ENCODE measurements around the gene SYPL1. TPM values are rescaled to one million over a fixed set of nuclear protein-coding genes. Genes with fewer than 3 reads are reported as not detected.

Gene SYPL1
- total and polyA plus RNA-seq, 9 of the 15 experiments (the other 6 are each of a cell fraction or from before 2014, with no cell fraction given): 23.8 to 214 (median 70.2) TPM

GRCh38 chr7:106126170-106126938, 14.2 kb upstream of the SYPL1 start (continued):
- TF ChIP-seq, protein P1, sequence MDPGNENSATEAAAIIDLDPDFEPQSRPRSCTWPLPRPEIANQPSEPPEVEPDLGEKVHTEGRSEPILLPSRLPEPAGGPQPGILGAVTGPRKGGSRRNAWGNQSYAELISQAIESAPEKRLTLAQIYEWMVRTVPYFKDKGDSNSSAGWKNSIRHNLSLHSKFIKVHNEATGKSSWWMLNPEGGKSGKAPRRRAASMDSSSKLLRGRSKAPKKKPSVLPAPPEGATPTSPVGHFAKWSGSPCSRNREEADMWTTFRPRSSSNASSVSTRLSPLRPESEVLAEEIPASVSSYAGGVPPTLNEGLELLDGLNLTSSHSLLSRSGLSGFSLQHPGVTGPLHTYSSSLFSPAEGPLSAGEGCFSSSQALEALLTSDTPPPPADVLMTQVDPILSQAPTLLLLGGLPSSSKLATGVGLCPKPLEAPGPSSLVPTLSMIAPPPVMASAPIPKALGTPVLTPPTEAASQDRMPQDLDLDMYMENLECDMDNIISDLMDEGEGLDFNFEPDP (CRISPR knock-in tag; IDR thresholded peaks at IDR 0.05): no peak
- TF ChIP-seq HNRNPK (IDR thresholded peaks at IDR 0.05; ENCODE audit: low read depth, low read length, poor library complexity, severe bottlenecking) (no peak), MEIS2 (IDR thresholded peaks at IDR 0.05; ENCODE audit: partially characterized antibody) (peak; percentile 17), SMARCA4 (IDR thresholded peaks at IDR 0.05) (0 out of 2 replicates have a peak, but pooled peaks have one; percentile 14), CBFA2T3 (IDR thresholded peaks at IDR 0.05) (peak; percentile 33; the same call in 1 of the 2 replicates), MNT (conservative IDR thresholded peaks at IDR 0.05) (no peak; a peak in 1 of 4 replicates), ZZZ3 (IDR thresholded peaks at IDR 0.05) (no peak), SPI1 (IDR thresholded peaks at IDR 0.05; ENCODE audit: borderline replicate concordance, low read depth, low read length) (peak; percentile 90), ZNF644 (tag; IDR thresholded peaks at IDR 0.05; ENCODE audit: low read depth) (no peak), NFIC (IDR thresholded peaks at IDR 0.05) (peak; percentile 95), ZBTB11 (CRISPR knock-in tag; IDR thresholded peaks at IDR 0.05) (no peak), ATF1 (CRISPR knock-in tag; IDR thresholded peaks at IDR 0.05) (no peak), ATF1 (tag; IDR thresholded peaks at IDR 0.05) (peak; percentile 49)
- TF ChIP-seq, protein P2, sequence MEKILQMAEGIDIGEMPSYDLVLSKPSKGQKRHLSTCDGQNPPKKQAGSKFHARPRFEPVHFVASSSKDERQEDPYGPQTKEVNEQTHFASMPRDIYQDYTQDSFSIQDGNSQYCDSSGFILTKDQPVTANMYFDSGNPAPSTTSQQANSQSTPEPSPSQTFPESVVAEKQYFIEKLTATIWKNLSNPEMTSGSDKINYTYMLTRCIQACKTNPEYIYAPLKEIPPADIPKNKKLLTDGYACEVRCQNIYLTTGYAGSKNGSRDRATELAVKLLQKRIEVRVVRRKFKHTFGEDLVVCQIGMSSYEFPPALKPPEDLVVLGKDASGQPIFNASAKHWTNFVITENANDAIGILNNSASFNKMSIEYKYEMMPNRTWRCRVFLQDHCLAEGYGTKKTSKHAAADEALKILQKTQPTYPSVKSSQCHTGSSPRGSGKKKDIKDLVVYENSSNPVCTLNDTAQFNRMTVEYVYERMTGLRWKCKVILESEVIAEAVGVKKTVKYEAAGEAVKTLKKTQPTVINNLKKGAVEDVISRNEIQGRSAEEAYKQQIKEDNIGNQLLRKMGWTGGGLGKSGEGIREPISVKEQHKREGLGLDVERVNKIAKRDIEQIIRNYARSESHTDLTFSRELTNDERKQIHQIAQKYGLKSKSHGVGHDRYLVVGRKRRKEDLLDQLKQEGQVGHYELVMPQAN (IDR thresholded peaks at IDR 0.05; ENCODE audit: borderline replicate concordance): no peak
- TF ChIP-seq, protein P3, sequence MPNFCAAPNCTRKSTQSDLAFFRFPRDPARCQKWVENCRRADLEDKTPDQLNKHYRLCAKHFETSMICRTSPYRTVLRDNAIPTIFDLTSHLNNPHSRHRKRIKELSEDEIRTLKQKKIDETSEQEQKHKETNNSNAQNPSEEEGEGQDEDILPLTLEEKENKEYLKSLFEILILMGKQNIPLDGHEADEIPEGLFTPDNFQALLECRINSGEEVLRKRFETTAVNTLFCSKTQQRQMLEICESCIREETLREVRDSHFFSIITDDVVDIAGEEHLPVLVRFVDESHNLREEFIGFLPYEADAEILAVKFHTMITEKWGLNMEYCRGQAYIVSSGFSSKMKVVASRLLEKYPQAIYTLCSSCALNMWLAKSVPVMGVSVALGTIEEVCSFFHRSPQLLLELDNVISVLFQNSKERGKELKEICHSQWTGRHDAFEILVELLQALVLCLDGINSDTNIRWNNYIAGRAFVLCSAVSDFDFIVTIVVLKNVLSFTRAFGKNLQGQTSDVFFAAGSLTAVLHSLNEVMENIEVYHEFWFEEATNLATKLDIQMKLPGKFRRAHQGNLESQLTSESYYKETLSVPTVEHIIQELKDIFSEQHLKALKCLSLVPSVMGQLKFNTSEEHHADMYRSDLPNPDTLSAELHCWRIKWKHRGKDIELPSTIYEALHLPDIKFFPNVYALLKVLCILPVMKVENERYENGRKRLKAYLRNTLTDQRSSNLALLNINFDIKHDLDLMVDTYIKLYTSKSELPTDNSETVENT (CRISPR knock-in tag; IDR thresholded peaks at IDR 0.05): no peak

All from K562 (cell line).